Amniotic epithelial cell (primary cell): Measurements from ENCODE around the gene NME3.

ENCODE experiments used
- DNase-seq: peaks from one replicate; pipeline ENCODE4 v3.0.0-alpha.2; 2010; ENCODE audit warnings: low read depth

The NME3 gene

DNA sequence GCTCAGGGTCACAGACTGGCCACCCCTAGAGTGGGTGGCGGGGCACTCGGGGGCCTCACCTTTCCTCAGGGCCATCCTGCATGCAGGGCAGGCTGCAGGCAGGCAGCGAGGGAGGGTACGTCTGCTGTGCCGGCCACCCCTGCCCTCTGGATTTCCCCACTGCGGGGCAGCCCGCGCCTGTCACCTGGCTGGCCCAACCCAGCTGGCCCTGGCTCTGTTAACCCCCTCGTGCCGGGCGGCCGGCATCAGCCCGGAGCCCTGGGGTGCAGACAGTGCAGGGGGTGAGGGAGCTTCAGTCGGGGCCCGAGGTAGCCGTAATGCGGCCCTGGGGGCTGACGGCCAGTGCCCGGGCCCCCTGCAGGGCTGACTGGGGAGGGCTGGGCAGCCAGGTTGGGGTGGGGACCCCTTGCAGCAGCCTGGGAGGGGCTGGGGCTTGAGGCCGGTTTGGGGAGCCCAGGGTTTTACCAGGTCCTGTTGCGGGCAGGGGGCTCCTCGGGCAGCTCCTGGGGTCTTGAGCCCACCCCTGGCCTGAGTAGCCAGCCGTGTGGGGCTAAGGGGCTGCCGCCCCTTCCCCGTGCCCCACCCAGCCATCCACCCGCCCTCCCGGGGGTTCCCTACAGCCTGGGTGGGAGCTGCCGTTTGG, 22.4 kb upstream of the NME3 start, which contains the start of gene IGFALS:
Gene IGFALS (minus strand): TSS at position 128 of the 643 bp plus-strand sequence. CDS start 53 bp downstream, at position 75.
- no peak for DNase-seq

GRCh38 chr16:1792836-1793577, 21.7 kb upstream of the NME3 start:
- no peak for DNase-seq

GRCh38 chr16:1791943-1792812, 20.8 kb upstream of the NME3 start:
- DNase-seq: no peak

GRCh38 chr16:1791256-1791942, 20.1 kb upstream of the NME3 start:
- DNase-seq: no peak

DNA sequence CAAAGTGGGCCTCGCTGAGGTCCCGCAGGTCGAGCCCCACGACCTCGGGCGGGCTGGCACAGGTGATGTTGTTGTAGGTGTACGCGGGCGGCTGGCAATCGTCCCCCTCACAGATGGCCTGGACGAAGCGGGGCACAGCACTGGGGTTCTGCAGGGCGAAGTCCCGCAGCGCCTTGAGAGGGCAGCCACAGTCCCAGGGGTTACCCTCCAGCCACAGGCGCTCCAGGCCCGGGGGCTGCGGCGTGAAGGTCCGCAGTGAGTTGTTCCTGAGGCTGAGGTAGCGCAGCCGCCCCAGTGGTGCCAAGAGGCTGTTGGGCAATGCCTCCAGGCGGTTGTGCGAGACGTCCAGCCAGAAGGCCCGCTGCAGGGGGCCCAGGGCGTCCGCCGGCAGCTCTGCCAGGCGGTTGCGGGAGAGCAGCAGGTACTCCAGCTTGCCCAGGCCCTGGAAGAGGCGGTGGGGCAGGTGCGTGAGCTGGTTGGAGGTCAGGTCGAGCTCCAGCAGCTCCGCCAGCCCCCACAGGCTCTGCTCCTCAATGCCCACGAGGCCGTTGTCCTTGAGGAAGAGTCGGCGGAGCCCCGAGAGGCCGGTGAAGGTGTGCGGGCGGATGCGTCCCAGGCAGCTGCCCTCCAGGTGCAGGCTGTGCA, 19.4 kb upstream of the NME3 start:
- DNase-seq: no peak

DNA sequence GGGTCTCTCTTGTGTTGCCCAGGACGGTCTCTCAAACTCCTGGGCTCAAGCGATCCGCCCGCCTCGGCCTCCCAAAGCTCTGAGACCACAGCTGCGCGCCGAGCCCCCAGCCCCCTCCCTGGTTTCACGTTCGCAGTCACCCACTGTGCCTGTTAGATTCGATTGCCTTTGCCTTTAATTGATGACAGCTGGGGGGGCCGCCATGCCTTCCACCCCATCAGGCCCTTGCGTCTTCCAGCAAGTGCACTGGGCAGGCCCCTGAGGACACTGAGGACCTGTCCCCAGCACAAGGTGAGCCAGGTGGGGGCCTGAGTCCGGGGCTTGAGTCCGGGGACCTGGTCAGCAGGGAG, 18.9 kb upstream of the NME3 start:
- DNase-seq: no peak

DNA sequence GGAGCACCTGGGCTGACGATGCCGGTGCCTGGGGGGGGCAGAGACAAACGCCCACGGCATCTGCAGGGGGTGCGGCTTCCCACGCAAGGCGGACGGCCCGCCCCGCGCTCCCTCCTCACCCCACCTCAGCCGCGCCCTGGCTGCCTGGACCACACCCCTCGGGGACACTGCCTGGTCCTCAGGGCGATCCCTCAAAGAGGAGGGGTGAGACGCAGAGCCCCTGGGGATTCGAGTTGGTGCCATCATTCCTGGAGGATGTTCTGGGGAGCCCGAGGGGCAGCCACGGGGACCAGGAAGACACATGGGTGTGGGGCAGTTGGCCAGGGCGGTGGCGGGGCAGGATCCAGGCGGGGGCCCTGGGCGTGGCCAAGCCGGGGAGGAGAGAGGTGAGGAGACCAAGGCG, 18.3 kb upstream of the NME3 start:
- DNase-seq: no peak

- DNase-seq: no peak
These were observed 17.4 kb upstream of the NME3 start for GRCh38 chr16:1788708-1789100.

GRCh38 chr16:1788095-1788707, 16.9 kb upstream of the NME3 start:
- no peak for DNase-seq

- DNase-seq: no peak
These were observed 16.2 kb upstream of the NME3 start for GRCh38 chr16:1787322-1788094.

- no peak for DNase-seq
These were observed 15.6 kb upstream of the NME3 start for GRCh38 chr16:1787056-1787321.

GRCh38 chr16:1786242-1787055, 15.1 kb upstream of the NME3 start:
- no peak for DNase-seq

DNA sequence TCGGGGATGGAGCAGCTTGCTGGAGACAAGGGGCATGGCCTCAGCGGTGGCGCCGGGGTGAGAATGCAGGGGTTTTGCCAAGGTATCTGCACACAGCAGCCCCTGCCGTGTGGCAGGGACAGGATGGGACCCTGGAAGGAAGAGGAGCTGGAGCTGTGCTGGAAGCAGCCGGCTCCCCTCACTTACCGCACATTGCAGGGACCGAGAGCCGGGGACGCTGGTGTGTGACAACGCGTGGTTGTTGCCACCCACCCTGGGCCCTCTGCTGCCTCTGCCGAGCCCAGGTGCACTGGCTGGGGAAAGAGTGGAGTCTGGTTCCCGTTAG, 14.5 kb upstream of the NME3 start:
- no peak for DNase-seq

DNA sequence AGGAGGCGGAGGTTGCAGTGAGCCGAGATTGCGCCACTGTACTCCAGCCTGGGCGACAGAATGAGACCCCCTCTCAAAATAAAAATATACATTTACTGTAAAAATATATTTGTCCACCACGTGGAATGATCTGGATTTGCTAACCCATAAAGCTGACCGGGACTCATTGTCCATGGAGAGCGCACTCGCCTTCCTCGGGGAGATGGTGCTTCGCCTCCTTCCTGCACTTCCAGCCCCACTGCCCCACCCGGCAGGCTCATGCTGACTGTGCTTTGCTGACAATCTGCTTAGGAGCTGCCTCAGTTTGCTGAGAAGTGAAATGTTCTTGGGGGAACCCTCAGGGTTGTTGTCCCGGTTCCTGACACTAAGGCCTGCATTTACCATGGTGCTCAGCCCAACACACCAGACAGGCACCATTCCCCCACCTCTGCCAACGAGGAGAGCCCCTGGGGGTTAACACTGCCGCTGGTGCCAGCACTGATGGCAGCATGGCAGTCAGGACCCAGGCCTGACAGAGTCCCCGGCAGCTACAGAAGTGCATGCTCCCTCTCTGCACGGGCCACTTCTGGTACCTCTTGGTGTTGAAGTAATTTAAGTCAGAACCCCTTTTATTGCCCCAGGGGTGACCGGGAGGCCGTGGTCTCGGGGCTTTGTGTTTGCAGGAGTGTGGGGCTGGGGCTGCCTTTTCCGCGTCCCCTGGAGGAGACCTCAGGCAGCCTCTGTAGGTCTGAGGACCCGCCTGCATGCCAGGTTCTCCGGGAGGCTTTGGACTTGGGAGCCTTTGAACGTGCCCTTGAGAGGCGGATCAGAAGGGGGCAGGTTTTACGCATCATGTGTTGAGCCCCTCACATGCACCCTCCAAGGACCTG, 13.9 kb upstream of the NME3 start:
- DNase-seq: no peak

DNA sequence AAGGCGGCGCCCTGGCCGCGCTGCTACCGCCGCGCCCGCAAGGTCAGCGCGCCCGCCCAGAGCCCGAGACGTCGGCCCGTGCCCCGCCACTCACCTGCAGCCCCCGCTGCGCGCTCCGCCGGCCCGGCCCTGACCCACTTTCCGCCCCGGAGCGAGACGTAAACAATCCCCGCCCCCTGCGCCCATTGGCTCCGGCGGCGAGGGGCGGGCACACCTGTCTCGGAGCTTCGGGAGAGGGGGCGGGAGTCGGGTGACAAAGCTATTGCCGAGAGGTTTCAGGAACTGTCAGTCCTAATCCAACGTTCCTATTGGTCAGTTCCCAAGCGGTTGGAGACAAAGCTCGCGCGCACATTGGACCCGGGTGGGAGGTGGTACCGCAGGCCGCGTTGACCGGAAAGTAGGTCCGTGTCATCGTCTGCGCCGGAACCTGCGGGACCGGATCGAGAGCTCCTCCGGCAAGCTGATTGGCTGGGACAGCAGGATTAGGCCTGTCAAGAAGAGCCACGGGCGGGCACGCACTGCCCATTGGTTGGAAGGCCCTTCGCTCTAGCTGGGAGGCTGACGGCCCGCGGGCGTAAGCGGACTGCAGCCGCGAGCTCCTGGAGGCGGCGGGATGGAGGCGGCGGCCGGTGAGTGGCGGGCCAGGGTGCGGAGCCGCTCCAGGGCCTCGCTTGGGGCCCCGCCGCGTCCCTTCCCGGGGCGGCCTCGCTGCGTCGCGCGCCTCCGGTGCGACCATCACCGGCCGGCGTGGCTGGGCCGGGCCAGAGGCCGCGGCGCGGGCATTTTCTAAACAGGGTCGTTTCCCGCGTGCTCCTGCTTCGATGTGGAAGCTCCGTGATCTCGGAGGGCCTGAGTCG, 11.3 kb upstream of the NME3 start, which contains the start of the genes NUBP2 and SPSB3:
Gene NUBP2 (plus strand): TSS at position 553 of the 857 bp plus-strand sequence. CDS start 61 bp downstream, at position 614.
Gene SPSB3 (minus strand): TSS at position 164 of the 857 bp plus-strand sequence. CDS start 1,088 bp downstream, outside the sequence.
- DNase-seq: peak; percentile 100

DNA sequence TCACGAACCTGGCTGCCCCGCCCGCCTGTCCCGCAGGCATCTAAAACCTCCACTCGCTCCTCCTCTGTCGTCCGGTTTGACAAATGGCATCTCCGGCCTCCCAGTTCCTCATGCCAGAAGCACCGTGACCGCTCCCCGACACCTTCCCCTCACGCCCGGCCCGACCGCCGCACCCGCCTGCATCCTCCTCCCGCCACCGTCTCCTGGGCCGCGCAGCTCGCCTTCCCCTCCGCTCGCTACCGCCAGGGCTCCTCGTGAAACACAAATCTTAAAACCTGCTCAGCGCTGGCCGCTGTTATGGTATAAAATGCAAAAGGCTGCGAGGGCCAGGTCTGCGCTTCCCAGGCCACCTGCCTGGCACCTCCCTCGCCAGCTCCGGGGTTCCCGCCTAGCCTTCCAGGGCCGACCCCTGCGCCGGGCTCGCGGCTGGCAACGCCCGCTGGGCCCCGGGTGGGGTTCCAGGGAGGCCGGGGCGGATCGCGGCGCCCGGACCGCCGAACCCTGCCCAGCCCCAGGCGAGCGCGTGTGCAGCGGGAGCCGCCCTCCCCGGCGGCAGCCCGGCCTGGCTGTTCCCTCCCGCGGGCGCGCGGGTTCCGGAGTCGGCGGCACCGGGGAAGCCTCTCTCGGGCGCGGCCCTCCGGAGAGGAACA, 10.5 kb upstream of the NME3 start:
- DNase-seq: no peak

DNA sequence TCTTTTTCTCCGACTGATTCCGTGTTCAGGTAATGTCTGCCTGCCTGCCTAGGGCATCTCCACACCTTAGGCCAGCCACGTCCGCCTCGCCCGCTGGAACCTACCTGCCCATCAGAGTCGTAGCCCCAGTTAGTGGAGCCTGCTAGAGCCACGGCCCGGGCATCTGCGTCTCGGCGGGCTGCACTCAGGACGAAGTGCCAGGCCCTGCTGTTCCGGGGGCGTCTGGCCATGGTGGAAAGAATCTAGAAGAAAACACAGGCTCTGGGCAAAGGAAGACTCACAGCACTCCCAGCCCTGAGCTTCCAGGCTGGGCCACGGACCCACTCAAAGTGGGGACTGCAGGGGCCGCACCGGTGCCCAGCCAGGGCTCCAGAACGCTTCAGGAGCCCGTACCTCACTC, 9.9 kb upstream of the NME3 start:
- no peak for DNase-seq
